H9 (cell line): Measurements from ENCODE around the gene SERPINB5. TPM values are rescaled to one million over a fixed set of nuclear protein-coding genes. Genes with fewer than 3 reads are reported as not detected.

Source experiments
- DNase-seq: peaks from one replicate; pipeline ENCODE4 v3.0.0-alpha.2; 2017
- H2AFZ ChIP-seq: one replicate; pipeline ENCODE4 v1.6.1; 2013; ENCODE audit warnings: mild to moderate bottlenecking, low read length, control low read depth, moderate library complexity
- H2AK5ac ChIP-seq: 2 replicates; pipeline ENCODE4 v1.6.1; 2013; ENCODE audit warnings: low read length, control low read depth, mixed read lengths; ENCODE audit not compliant: insufficient read length
- H2BK120ac ChIP-seq: one replicate; pipeline ENCODE4 v1.6.1; 2013; ENCODE audit warnings: low read depth, mild to moderate bottlenecking, low read length, control low read depth, inconsistent platforms; ENCODE audit not compliant: poor library complexity, severe bottlenecking
- H2BK12ac ChIP-seq: 2 replicates; pipeline ENCODE4 v1.6.1; 2013; ENCODE audit warnings: low read length, control low read depth, mixed read lengths, low read depth; ENCODE audit not compliant: insufficient read length
- H2BK15ac ChIP-seq: 2 replicates; pipeline ENCODE4 v1.6.1; 2013; ENCODE audit warnings: low read depth, low read length, control low read depth
- H2BK20ac ChIP-seq: one replicate; pipeline ENCODE4 v1.6.1; 2013; ENCODE audit warnings: low read depth, mild to moderate bottlenecking, low read length, control low read depth, inconsistent platforms; ENCODE audit not compliant: poor library complexity, severe bottlenecking
- H2BK5ac ChIP-seq: 2 replicates; pipeline ENCODE4 v1.6.1; 2013; ENCODE audit warnings: low read length, control low read depth, mixed read lengths; ENCODE audit not compliant: insufficient read length
- H3K14ac ChIP-seq: 2 replicates; pipeline ENCODE4 v1.6.1; 2013; ENCODE audit warnings: low read length, control low read depth; ENCODE audit not compliant: insufficient read depth
- H3K18ac ChIP-seq: 2 replicates; pipeline ENCODE4 v1.6.1; 2013; ENCODE audit warnings: low read depth, mild to moderate bottlenecking, mixed read lengths, low read length, control low read depth; ENCODE audit not compliant: insufficient read length
- H3K23ac ChIP-seq: 2 replicates; pipeline ENCODE4 v1.6.1; 2013; ENCODE audit warnings: low read length, control low read depth, mixed read lengths, low read depth; ENCODE audit not compliant: insufficient read length
- H3K23me2 ChIP-seq: 2 replicates; pipeline ENCODE4 v1.6.1; 2013; ENCODE audit warnings: low read depth, mild to moderate bottlenecking, mixed read lengths, low read length, control low read depth; ENCODE audit not compliant: insufficient read length, poor library complexity, severe bottlenecking
- H3K27ac ChIP-seq: 2 replicates; pipeline ENCODE4 v1.5.1; 2013; ENCODE audit warnings: low read length, control low read depth, mixed read lengths, low read depth; ENCODE audit not compliant: insufficient read length
- H3K27me3 ChIP-seq: 2 replicates; pipeline ENCODE4 v1.6.1; 2013; ENCODE audit warnings: low read length, control low read depth, inconsistent platforms; ENCODE audit not compliant: insufficient read depth
- H3K4ac ChIP-seq: 2 replicates; pipeline ENCODE4 v1.6.1; 2013; ENCODE audit warnings: low read depth, mild to moderate bottlenecking, control low read depth, inconsistent platforms, low read length, moderate library complexity
- H3K4me1 ChIP-seq: 2 replicates; pipeline ENCODE4 v1.6.1; 2013; ENCODE audit warnings: low read length, control low read depth, inconsistent platforms; ENCODE audit not compliant: insufficient read depth
- H3K4me2 ChIP-seq: 2 replicates; pipeline ENCODE4 v1.6.1; 2013; ENCODE audit warnings: low read length, control low read depth, mixed read lengths; ENCODE audit not compliant: insufficient read length, insufficient read depth
- H3K56ac ChIP-seq: 2 replicates; pipeline ENCODE4 v1.6.1; 2013; ENCODE audit warnings: low read depth, mild to moderate bottlenecking, mixed read lengths, low read length, control low read depth; ENCODE audit not compliant: insufficient read length
- H3K79me1 ChIP-seq: 2 replicates; pipeline ENCODE4 v1.6.1; 2013; ENCODE audit warnings: low read depth, mild to moderate bottlenecking, moderate library complexity, low read length, control low read depth, inconsistent platforms; ENCODE audit not compliant: insufficient read depth, poor library complexity, severe bottlenecking
- H3K79me2 ChIP-seq: 2 replicates; pipeline ENCODE4 v1.6.1; 2013; ENCODE audit warnings: low read length, control low read depth, inconsistent platforms; ENCODE audit not compliant: insufficient read depth
- H3K9ac ChIP-seq: 2 replicates; pipeline ENCODE4 v1.6.1; 2013; ENCODE audit warnings: low read length, control low read depth, mixed read lengths; ENCODE audit not compliant: insufficient read length; ENCODE audit errors: extremely low read depth
- H3K9me3 ChIP-seq: one replicate; pipeline ENCODE4 v1.6.1; 2013; ENCODE audit warnings: low read depth, low read length, inconsistent platforms; ENCODE audit not compliant: control insufficient read depth
- H3T11ph ChIP-seq: one replicate; pipeline ENCODE4 v1.6.1; 2013; ENCODE audit warnings: mild to moderate bottlenecking, low read length, control low read depth, inconsistent platforms
- H4K20me1 ChIP-seq: one replicate; pipeline ENCODE4 v1.6.1; 2013; ENCODE audit not compliant: control insufficient read depth, insufficient read length, insufficient read depth
- H4K5ac ChIP-seq: 2 replicates; pipeline ENCODE4 v1.6.1; 2013; ENCODE audit warnings: low read depth, mild to moderate bottlenecking, mixed read lengths, low read length, control low read depth; ENCODE audit not compliant: insufficient read length
- H4K8ac ChIP-seq: replicated peaks from 2 replicates; pipeline ENCODE4 v1.6.1; 2013; ENCODE audit warnings: low read length, control low read depth, mixed read lengths, low read depth; ENCODE audit not compliant: insufficient read length
- H4K91ac ChIP-seq: 2 replicates; pipeline ENCODE4 v1.6.1; 2013; ENCODE audit warnings: low read depth, mild to moderate bottlenecking, moderate library complexity, mixed read lengths, low read length, control low read depth; ENCODE audit not compliant: insufficient read length
- H3K27ac Mint-ChIP-seq, 3 experiments: 2 replicates in 2 of 3; 3 replicates in 1 of 3; pipeline ENCODE4 v1.8.0; 2020 to 2021; ENCODE audit warnings: mixed read lengths in 3 of 3, mild to moderate bottlenecking in 1 of 3, moderate library complexity in 1 of 3
- H3K27me3 Mint-ChIP-seq: 2 replicates; pipeline ENCODE4 v1.8.0; 2021; ENCODE audit warnings: low read depth, mild to moderate bottlenecking, moderate library complexity, mixed read lengths
- H3K36me3 Mint-ChIP-seq, 3 experiments: 2 replicates in 2 of 3; 3 replicates in 1 of 3; pipeline ENCODE4 v1.8.0; 2020 to 2021; ENCODE audit warnings: low read depth in 3 of 3, mixed read lengths in 3 of 3; ENCODE audit not compliant: insufficient read depth in 1 of 3
- H3K4me1 Mint-ChIP-seq, 2 experiments: 2 replicates each; pipeline ENCODE4 v1.8.0; 2020; ENCODE audit warnings: mixed read lengths in 2 of 2
- H3K4me3 Mint-ChIP-seq, 2 experiments: 2 replicates in 1 of 2; 3 replicates in 1 of 2; pipeline ENCODE4 v1.8.0; 2020 to 2021; ENCODE audit warnings: mild to moderate bottlenecking in 2 of 2, mixed read lengths in 2 of 2, moderate library complexity in 1 of 2
- H3K9me3 Mint-ChIP-seq, 2 experiments: 2 replicates in 1 of 2; 3 replicates in 1 of 2; pipeline ENCODE4 v1.8.0; 2020; ENCODE audit warnings: mild to moderate bottlenecking in 2 of 2, mixed read lengths in 2 of 2, moderate library complexity in 1 of 2
- CTCF ChIP-seq: fragments of 200-600 bp; sonication (generic); conservative IDR thresholded peaks from 3 replicates; pipeline ENCODE4 v1.8.0; 2021; ENCODE audit warnings: antibody characterized with exemption, mild to moderate bottlenecking
- WGBS: extraction: QIAGEN DNeasy Blood & Tissue Kit; methylation state at CpG from one replicate; pipeline ENCODE4 v1.1.7; 2013; ENCODE audit warnings: missing lambda C conversion rate, low lambda C conversion rate, mixed read lengths; ENCODE audit not compliant: insufficient read length; ENCODE audit errors: extremely low coverage; 5-methylcytosine and 5-hydroxymethylcytosine counted together
- total RNA-seq: library from RNA; stranded (reverse); gene quantifications from 2 replicates; pipeline ENCODE4 v1.2.1, GENCODE V29; 2021

Gene SERPINB5
- total RNA-seq, 1 experiment from 2014 or later: not detected

- H2BK5ac ChIP-seq: no peak overlapping the region
- H3K27ac Mint-ChIP-seq: no peak overlapping the region
- H3K79me1 ChIP-seq: no peaks in the 10 kb centered on the region
- H3K23ac ChIP-seq: no peak overlapping the region
- H3K36me3 Mint-ChIP-seq: no peaks in the 10 kb centered on the region
- no peak overlapping the region for H2BK15ac ChIP-seq
- no peak overlapping the region for H3K9ac ChIP-seq
- no peaks in the 10 kb centered on the region for H3K4me1 Mint-ChIP-seq
- H2BK120ac ChIP-seq: no peak overlapping the region
- H3K79me2 ChIP-seq: no peaks in the 10 kb centered on the region
- no peak overlapping the region for H3K27ac ChIP-seq
- H3K4me1 ChIP-seq: no peaks in the 10 kb centered on the region
- H3K27me3 ChIP-seq: no peaks in the 10 kb centered on the region
- no peak overlapping the region for H2AFZ ChIP-seq
- no peaks in the 10 kb centered on the region for H4K20me1 ChIP-seq
- no peak overlapping the region for H3K14ac ChIP-seq
- no peak overlapping the region for H2BK12ac ChIP-seq
- no peak overlapping the region for H3K4ac ChIP-seq
- no peak overlapping the region for H2BK20ac ChIP-seq
- TF ChIP-seq CTCF: peak; percentile 88
- H3K4me2 ChIP-seq: no peak overlapping the region
- no peak overlapping the region for H4K91ac ChIP-seq
- H3K9me3 Mint-ChIP-seq: no peaks in the 10 kb centered on the region
- H3K9me3 ChIP-seq: no peaks in the 10 kb centered on the region
- no peak overlapping the region for H2AK5ac ChIP-seq
- H3K27me3 Mint-ChIP-seq: no peaks in the 10 kb centered on the region
- H3T11ph ChIP-seq: no peak overlapping the region
- no peak overlapping the region for H3K18ac ChIP-seq
- DNase-seq: peak; percentile 67
- H4K5ac ChIP-seq: no peak overlapping the region
- WGBS: no CpG with 5 or more reads among the region's 6 CpGs
- no peaks in the 10 kb centered on the region for H3K23me2 ChIP-seq
- no peak overlapping the region for H3K4me3 Mint-ChIP-seq
- H3K56ac ChIP-seq: no peak overlapping the region
- no peak overlapping the region for H4K8ac ChIP-seq
Observed at GRCh38 chr18:63439334-63439733, 37.4 kb upstream of the SERPINB5 start.
